ENCODE results near the gene ITIH6.

The ITIH6 gene

GRCh38 chrX:54711735-54712134, 86.3 kb downstream of the ITIH6 start:
- DNase-seq: no peak

GRCh38 chrX:54710920-54711319, 87.1 kb downstream of the ITIH6 start:
- no peak for DNase-seq

GRCh38 chrX:54708404-54708803, 89.7 kb downstream of the ITIH6 start:
- DNase-seq: no peak

Measured in NCI-H2171 (cell line).